K562 (cell line): ENCODE measurements around the gene WIPF3. TPM values are rescaled to one million over a fixed set of nuclear protein-coding genes. Genes with fewer than 3 reads are reported as not detected.

Source experiments
- ATAC-seq: fragments of 200-7000 bp; cut with Tn5 transposase; 3 replicates; pipeline ENCODE4 v1.9.1; 2020; ENCODE audit warnings: moderate library complexity
- BruUV-seq: library from RNA; stranded (reverse); fragments of 400-500 nt; replicated peaks from 2 replicates; lab custom pipeline; 2021; lab: Mats Ljungman, UMichigan
- CTCF ChIA-PET: fragments of 300-600 bp; formaldehyde crosslinking; extraction: SDS; loops from one replicate; lab custom pipeline; 2021; ENCODE audit warnings: low intra/inter-chr PET ratio; lab: Yijun Ruan, JAX
- POLR2A ChIA-PET: fragments of 300-600, 350-650 bp; sonication (Branson Sonifier 250); formaldehyde crosslinking; extraction: SDS; loops from one replicate; lab custom pipeline; 2021; ENCODE audit warnings: antibody characterized with exemption, inconsistent platforms; lab: Yijun Ruan, JAX
- DNase-seq, 4 experiments: peaks; one replicate each; pipeline versions ENCODE4 v3.0.0 to v3.0.0-alpha.2; 2011 to 2018; ENCODE audit warnings: low spot score in 3 of 4, mixed read lengths in 3 of 4; ENCODE audit errors: extremely low read depth in 1 of 4
- FAIRE-seq: peaks from 2 replicates; lab custom pipeline; 2011; peaks lifted over from hg19 to GRCh38; lab: Jason Lieb, UNC
- H2AFZ ChIP-seq: 2 replicates; pipeline ENCODE4 v1.6.0; 2011; ENCODE audit warnings: low read depth, low read length, control low read depth, inconsistent platforms
- H3K27ac ChIP-seq: fragments of 200-600 bp; 3 replicates; pipeline ENCODE4 v1.8.0; 2011; ENCODE audit warnings: low read depth, mild to moderate bottlenecking, control low read depth, inconsistent platforms, low read length, moderate library complexity, mixed read lengths; ENCODE audit errors: extremely low read depth
- H3K27me3 ChIP-seq, 2 experiments: fragments of 300-600 bp in 1 of 2; 2 replicates in 1 of 2; 3 replicates in 1 of 2; pipeline versions ENCODE4 v1.6.0 to v1.8.0; 2011; ENCODE audit warnings: inconsistent platforms in 2 of 2, low read length in 2 of 2, mild to moderate bottlenecking in 1 of 2, mixed read lengths in 1 of 2, moderate library complexity in 1 of 2; ENCODE audit not compliant: control insufficient read depth in 2 of 2, insufficient read depth in 2 of 2
- H3K36me3 ChIP-seq: fragments of 300-600 bp; 3 replicates; pipeline ENCODE4 v1.8.0; 2011; ENCODE audit warnings: mild to moderate bottlenecking, low read length, inconsistent platforms; ENCODE audit not compliant: control insufficient read depth, insufficient read depth
- H3K4me1 ChIP-seq, 2 experiments: fragments of 200-600 bp in 1 of 2; replicated peaks in 1 of 2; 2 replicates in 1 of 2; 3 replicates in 1 of 2; pipeline versions ENCODE4 v1.5.1 to v1.8.0; 2011; ENCODE audit warnings: inconsistent platforms in 2 of 2, low read length in 2 of 2, mild to moderate bottlenecking in 1 of 2, mixed read lengths in 1 of 2, moderate library complexity in 1 of 2; ENCODE audit not compliant: control insufficient read depth in 2 of 2, insufficient read depth in 2 of 2
- H3K4me2 ChIP-seq: 2 replicates; pipeline ENCODE4 v1.6.1; 2011; ENCODE audit warnings: low read length, control low read depth, inconsistent platforms, mixed read lengths; ENCODE audit not compliant: insufficient read depth
- H3K4me3 ChIP-seq: fragments of 200-600 bp; sonication (generic), shearing (Covaris generic); 2 replicates; pipeline ENCODE4 v1.5.1; 2016; ENCODE audit warnings: control low read depth, inconsistent platforms
- H3K79me2 ChIP-seq: fragments of 200-600 bp; 3 replicates; pipeline ENCODE4 v1.8.0; 2011; ENCODE audit warnings: low read length, inconsistent platforms; ENCODE audit not compliant: control insufficient read depth, insufficient read depth
- H3K9ac ChIP-seq, 2 experiments: 2 replicates each; pipeline versions ENCODE4 v1.6.0 to v1.6.1; 2011; ENCODE audit warnings: low read depth in 2 of 2, low read length in 2 of 2, control low read depth in 1 of 2, inconsistent platforms in 1 of 2, mild to moderate bottlenecking in 1 of 2, mixed read lengths in 1 of 2; ENCODE audit not compliant: insufficient read depth in 1 of 2
- H3K9me1 ChIP-seq: one replicate; pipeline ENCODE4 v1.6.0; 2011; ENCODE audit warnings: inconsistent platforms, mild to moderate bottlenecking, low read length, moderate library complexity; ENCODE audit not compliant: control insufficient read depth, insufficient read depth
- H3K9me3 ChIP-seq: replicated peaks from 2 replicates; pipeline ENCODE4 v1.5.1; 2011; ENCODE audit warnings: low read depth, low read length, inconsistent platforms; ENCODE audit not compliant: control insufficient read depth, insufficient read depth
- H4K20me1 ChIP-seq: replicated peaks from 2 replicates; pipeline ENCODE4 v1.6.1; 2011; ENCODE audit warnings: low read length, inconsistent platforms, mixed read lengths; ENCODE audit not compliant: control insufficient read depth, insufficient read depth
- ARID2 ChIP-seq: fragments of 450-650 bp; IDR thresholded peaks from 2 replicates; pipeline ENCODE4 v1.6.1; 2017; ENCODE audit warnings: antibody characterized with exemption, mild to moderate bottlenecking
- ARID4B ChIP-seq: sonication (generic); formaldehyde crosslinking; IDR thresholded peaks from 2 replicates; pipeline ENCODE4 v1.8.0; 2022; ENCODE audit warnings: mild to moderate bottlenecking, missing genetic modification reagents
- ELF2 ChIP-seq: fragments of 250-450 bp; sonication (Bioruptor Pico); IDR thresholded peaks from 2 replicates; pipeline ENCODE4 v1.5.0; 2021; ENCODE audit warnings: mild to moderate bottlenecking
- GTF2A2 ChIP-seq: IDR thresholded peaks from 2 replicates; pipeline ENCODE4 v1.6.1; 2016; ENCODE audit warnings: mild to moderate bottlenecking, missing genetic modification characterization, missing compliant biosample characterization
- HEY1 ChIP-seq: fragments of 250-450 bp; sonication (Bioruptor Pico); IDR thresholded peaks from 2 replicates; pipeline ENCODE4 v1.5.0; 2020; ENCODE audit warnings: mild to moderate bottlenecking, moderate library complexity, borderline replicate concordance
- NRF1 ChIP-seq, 2 experiments: fragments of 450-650 bp; IDR thresholded peaks in 1 of 2; conservative IDR thresholded peaks in 1 of 2; 2 replicates each; pipeline ENCODE4 v1.6.1; 2014; ENCODE audit warnings: mild to moderate bottlenecking in 2 of 2
- RAD21 ChIP-seq, 2 experiments: fragments of 250-450 bp in 1 of 2; fragments of 450-650 bp in 1 of 2; sonication (Bioruptor Pico) in 1 of 2; formaldehyde crosslinking in 1 of 2; IDR thresholded peaks in 1 of 2; conservative IDR thresholded peaks in 1 of 2; 2 replicates each; pipeline versions ENCODE4 v1.4.0 to v1.8.0; 2020 to 2022; ENCODE audit warnings: mild to moderate bottlenecking in 2 of 2, moderate library complexity in 1 of 2
- SMC3 ChIP-seq: conservative IDR thresholded peaks from 2 replicates; pipeline ENCODE4 v1.6.1; 2011; ENCODE audit warnings: low read depth, low read length, improper control_type of control experiment; ENCODE audit not compliant: insufficient read depth
- SPI1 ChIP-seq: IDR thresholded peaks from 2 replicates; pipeline ENCODE4 v1.6.1; 2011; ENCODE audit warnings: low read depth, low read length, control low read depth, borderline replicate concordance
- SRSF7 ChIP-seq: fragments of 200-400 bp; formaldehyde crosslinking; optimal IDR thresholded peaks from 2 replicates; pipeline ENCODE3; 2017; ENCODE audit warnings: mild to moderate bottlenecking, low read depth, low read length
- WGBS: fragments of 100-300 bp; shearing (Covaris generic); methylation state at CpG from one replicate; pipeline ENCODE4 v1.1.6; 2016; ENCODE audit warnings: low coverage, mixed read lengths; ENCODE audit not compliant: insufficient coverage; ENCODE audit errors: missing lambda C conversion rate; 5-methylcytosine and 5-hydroxymethylcytosine counted together
- in situ Hi-C: fragments of 300-500 bp; cut with MboI; formaldehyde crosslinking; loops from 4 replicates; pipeline ENCODE4 v1.15.0; 2018; ENCODE audit warnings: inconsistent platforms, mixed read lengths
- intact Hi-C: fragments of 100-400 bp; cut with micrococcal nuclease; formaldehyde crosslinking; loops from 2 replicates; pipeline ENCODE4 v1.14.2; 2022
- polyA plus RNA-seq, 8 experiments: library from polyadenylated mRNA; depleted of rRNA in 4 of 8; stranded (reverse) in 5 of 8; unstranded in 3 of 8; fragments of >200 nt; fragmentation: Nextera tagmentation in 2 of 8; fragmentation: Illumina TruSeq in 1 of 8; extraction: Ambion mirVana in 2 of 8; extraction: Trizol in 1 of 8; gene quantifications; 2 replicates each; pipeline versions ENCODE4 v1.2.1 to v1.2.3, GENCODE V29; 2011 to 2014; ENCODE audit warnings: inconsistent platforms in 1 of 8, missing spikeins in 1 of 8
- total RNA-seq, 7 experiments: library from RNA; depleted of rRNA in 6 of 7; stranded (reverse); fragments of >200 nt in 6 of 7; fragmentation: Illumina TruSeq in 2 of 7; extraction: Trizol in 2 of 7; gene quantifications; 2 replicates each; pipeline versions ENCODE4 v1.2.1 to v1.2.3, GENCODE V29; 2011 to 2021; ENCODE audit warnings: low replicate concordance in 1 of 7
- TF ChIP-seq, protein P1 (sequence below): fragments of 450-650 bp; formaldehyde crosslinking; IDR thresholded peaks from 2 replicates; pipeline ENCODE4 v1.4.0; 2020; ENCODE audit warnings: mild to moderate bottlenecking, moderate library complexity

Gene WIPF3
- total and polyA plus RNA-seq, 9 of the 15 experiments (the other 6 are each of a cell fraction or from before 2014, with no cell fraction given): 0.18 to 3.2 (median 1.7) TPM

GRCh38 chr7:29764227-29764626 lies 42.1 kb upstream of the WIPF3 start:
- no peak for FAIRE-seq
- Histone ChIP-seq H3K36me3 (no peaks in the 10 kb centered on the region), H3K27me3 (peaks cover 0 to 4% of the 10 kb centered on the region in 2 experiments; a peak in 3 of 5 replicates), H4K20me1 (no peaks in the 10 kb centered on the region), H3K4me1 (no peaks in the 10 kb centered on the region), H3K9ac (no peak overlapping the region), H3K4me2 (no peak overlapping the region), H3K9me1 (no peaks in the 10 kb centered on the region), H3K27ac (no peak overlapping the region), H3K9me3 (no peaks in the 10 kb centered on the region), H2AFZ (no peak overlapping the region), H3K79me2 (no peaks in the 10 kb centered on the region), H3K4me3 (no peak overlapping the region)
- no TSS peak for BruUV-seq
- in situ Hi-C loops: no loop called here
- DNase-seq: peak in 2 of 4 experiments; percentile 33 to 34
- WGBS: 3% methylated on average over 2 of the region's 2 CpGs
- intact Hi-C loops: loop anchor here (1.0 to 2.0 kb wide), 3 partner anchors 43 to 157 kb away; partner anchors contain the start of gene WIPF3
- ChIA-PET CTCF (no interaction called here), POLR2A (no interaction called here)
- ATAC-seq: peak; percentile 87
- TF ChIP-seq ARID4B (CRISPR knock-in tag) (no peak), GTF2A2 (no peak), RAD21 (CRISPR knock-in tag; conservative IDR thresholded peaks at IDR 0.05 in 1 of 2, IDR thresholded peaks at IDR 0.05 in 1 of 2) (peak; percentile 57 to 82), HEY1 (no peak), ELF2 (no peak), SPI1 (0 out of 2 replicates have a peak, but pooled peaks have one; percentile 5), SRSF7 (no peak), NRF1 (conservative IDR thresholded peaks at IDR 0.05 in 1 of 2, IDR thresholded peaks at IDR 0.05 in 1 of 2) (0 out of 4 replicates have a peak, but pooled peaks of 1 of the 2 experiments have one; percentile 25), SMC3 (0 out of 2 replicates have a peak, but pooled peaks have one; percentile 39), ARID2 (peak; percentile 52; the same call in 1 of the 2 replicates)
- TF ChIP-seq, protein P1, sequence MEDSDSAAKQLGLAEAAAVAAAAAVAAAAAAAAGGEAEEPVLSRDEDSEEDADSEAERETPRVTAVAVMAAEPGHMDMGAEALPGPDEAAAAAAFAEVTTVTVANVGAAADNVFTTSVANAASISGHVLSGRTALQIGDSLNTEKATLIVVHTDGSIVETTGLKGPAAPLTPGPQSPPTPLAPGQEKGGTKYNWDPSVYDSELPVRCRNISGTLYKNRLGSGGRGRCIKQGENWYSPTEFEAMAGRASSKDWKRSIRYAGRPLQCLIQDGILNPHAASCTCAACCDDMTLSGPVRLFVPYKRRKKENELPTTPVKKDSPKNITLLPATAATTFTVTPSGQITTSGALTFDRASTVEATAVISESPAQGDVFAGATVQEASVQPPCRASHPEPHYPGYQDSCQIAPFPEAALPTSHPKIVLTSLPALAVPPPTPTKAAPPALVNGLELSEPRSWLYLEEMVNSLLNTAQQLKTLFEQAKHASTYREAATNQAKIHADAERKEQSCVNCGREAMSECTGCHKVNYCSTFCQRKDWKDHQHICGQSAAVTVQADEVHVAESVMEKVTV: peak; percentile 41; the same call in 1 of the 2 replicates
